ENCODE measurements around the gene CCDC88C.
"Not testable (repeated sequence)": the region's sequence is repeated elsewhere in the genome, so short reads cannot be mapped to it uniquely, and the experiment has no call there.

CCDC88C gene

GRCh38 chr14:91246051-91246852 lies 171.4 kb downstream of the CCDC88C start:
- DNase-seq (ENCODE audit: low read depth), result no peak

- DNase-seq (ENCODE audit: low read depth), result not testable (repeated sequence)
Observed at GRCh38 chr14:91245616-91246015, 172.0 kb downstream of the CCDC88C start.

- DNase-seq (ENCODE audit: low read depth), result no peak
Observed at GRCh38 chr14:91245029-91245428, 172.6 kb downstream of the CCDC88C start.

- DNase-seq (ENCODE audit: low read depth), result peak; percentile 57
Observed at GRCh38 chr14:91244501-91244901, 173.1 kb downstream of the CCDC88C start, which contains the start of gene GPR68. Gene GPR68, minus strand, starts transcription at chr14:91244704. Its CDS starts 9,654 bp downstream, at chr14:91235050.

GRCh38 chr14:91243074-91243471 lies 174.5 kb downstream of the CCDC88C start:
- no peak for DNase-seq (ENCODE audit: low read depth)

GRCh38 chr14:91242635-91243034 lies 175.0 kb downstream of the CCDC88C start:
- DNase-seq (ENCODE audit: low read depth), result no peak

- DNase-seq (ENCODE audit: low read depth), result no peak
Observed at GRCh38 chr14:91241863-91242262, 175.8 kb downstream of the CCDC88C start.

GRCh38 chr14:91238661-91239060 lies 179.0 kb downstream of the CCDC88C start:
- DNase-seq (ENCODE audit: low read depth), result no peak

GRCh38 chr14:91238085-91238484 lies 179.5 kb downstream of the CCDC88C start:
- DNase-seq (ENCODE audit: low read depth), result no peak

- DNase-seq (ENCODE audit: low read depth), result no peak
Observed at GRCh38 chr14:91237219-91237618, 180.4 kb downstream of the CCDC88C start.

- DNase-seq (ENCODE audit: low read depth), result no peak
Observed at GRCh38 chr14:91235841-91236240, 181.8 kb downstream of the CCDC88C start.

- DNase-seq (ENCODE audit: low read depth), result no peak
Observed at GRCh38 chr14:91234791-91235114, 182.9 kb downstream of the CCDC88C start.

- no peak for DNase-seq (ENCODE audit: low read depth)
Observed at GRCh38 chr14:91233936-91234790, 183.5 kb downstream of the CCDC88C start.

- no peak for DNase-seq (ENCODE audit: low read depth)
Observed at GRCh38 chr14:91232603-91233002, 185.0 kb downstream of the CCDC88C start.

GRCh38 chr14:91232052-91232451 lies 185.6 kb downstream of the CCDC88C start:
- DNase-seq (ENCODE audit: low read depth), result no peak

GRCh38 chr14:91231446-91231845 lies 186.2 kb downstream of the CCDC88C start:
- DNase-seq (ENCODE audit: low read depth), result no peak

GRCh38 chr14:91230397-91231035 lies 187.1 kb downstream of the CCDC88C start:
- peak; percentile 24 for DNase-seq (ENCODE audit: low read depth)

- DNase-seq (ENCODE audit: low read depth), result no peak
Observed at GRCh38 chr14:91229743-91230200, 187.8 kb downstream of the CCDC88C start.

GRCh38 chr14:91229005-91229382 lies 188.6 kb downstream of the CCDC88C start:
- no peak for DNase-seq (ENCODE audit: low read depth)

GRCh38 chr14:91228112-91229004 lies 189.3 kb downstream of the CCDC88C start:
- peak; percentile 31 for DNase-seq (ENCODE audit: low read depth)

- no peak for DNase-seq (ENCODE audit: low read depth)
Observed at GRCh38 chr14:91227183-91227628, 190.4 kb downstream of the CCDC88C start.

Measured in fibroblast of gingiva (primary cell).